HG03097 (cell line): Measurements from ENCODE around the gene DNAL1.

Source experiments
- ATAC-seq: cut with Tn5 transposase; IDR thresholded peaks from one replicate; pipeline ENCODE4 v1.9.1; 2021; ENCODE audit not compliant: unreplicated experiment, low FRiP score

DNAL1 gene

DNA sequence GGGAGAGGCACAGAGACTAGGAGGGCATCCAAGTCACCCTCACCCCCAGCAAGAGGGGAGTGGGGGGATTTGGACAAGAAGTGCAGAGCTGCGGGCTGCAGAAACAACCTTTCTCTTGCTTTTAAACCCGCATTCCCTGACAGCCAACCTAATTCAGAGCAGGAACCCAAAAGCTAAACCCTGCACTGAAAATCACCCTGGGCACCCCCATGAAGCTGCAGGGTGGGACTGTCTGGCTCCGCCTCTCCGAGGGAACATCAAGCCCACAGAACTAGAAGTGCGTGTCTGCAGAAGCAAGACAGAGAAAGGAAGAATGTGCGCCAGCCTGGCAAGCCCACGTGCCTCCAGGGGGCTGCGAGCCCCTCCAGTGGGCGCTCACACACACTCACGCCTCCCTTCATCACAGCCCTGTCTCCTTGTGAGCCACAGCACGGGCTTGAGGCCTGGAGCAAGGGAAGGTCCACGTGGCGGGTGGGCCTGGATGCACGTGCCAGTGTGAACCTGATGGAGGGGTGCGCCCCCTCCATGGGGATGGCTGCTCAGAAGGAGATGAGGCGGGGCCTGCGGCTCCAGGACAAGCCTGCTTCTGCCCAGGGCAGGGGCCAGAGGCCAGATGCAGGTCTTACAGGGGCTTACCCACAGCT is 97.2 kb downstream of the DNAL1 start:
- no peak for ATAC-seq

DNA sequence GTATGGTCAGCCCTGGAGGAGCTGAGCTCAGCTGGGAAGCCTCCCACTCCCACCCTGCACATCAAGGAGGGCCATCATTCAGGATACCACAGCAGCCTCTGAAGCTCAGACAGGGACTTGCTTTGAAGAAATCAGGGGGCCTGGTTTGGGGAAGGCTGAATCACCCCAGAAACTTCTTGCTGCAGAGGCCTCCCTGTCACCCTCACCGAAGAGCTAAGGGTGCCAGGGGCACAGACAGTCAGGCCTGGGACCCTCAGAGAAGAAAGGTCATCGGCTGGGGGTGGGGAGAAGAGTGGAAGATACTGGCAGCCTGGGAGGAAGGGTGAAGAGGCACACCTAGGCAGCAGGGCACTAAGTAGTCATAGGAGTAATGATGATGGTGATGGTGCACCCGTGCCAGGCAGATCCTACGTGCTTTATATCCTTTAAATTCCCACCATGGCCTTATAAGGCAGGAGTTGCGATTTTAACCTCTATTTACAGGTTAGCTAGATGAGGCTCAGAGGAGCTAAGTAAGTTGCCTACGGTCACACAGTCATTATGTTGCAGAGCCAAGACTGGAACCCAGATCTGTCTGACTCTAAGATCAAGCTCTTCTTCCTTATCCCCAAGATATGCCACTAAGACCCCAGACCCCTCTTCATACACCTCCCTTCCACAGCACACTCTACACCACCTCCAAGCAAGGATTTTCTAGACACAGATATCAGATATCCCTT is 97.9 kb downstream of the DNAL1 start:
- no peak for ATAC-seq

- no peak for ATAC-seq
Measured at GRCh38 chr14:73743431-73743931, 98.7 kb downstream of the DNAL1 start.

DNA sequence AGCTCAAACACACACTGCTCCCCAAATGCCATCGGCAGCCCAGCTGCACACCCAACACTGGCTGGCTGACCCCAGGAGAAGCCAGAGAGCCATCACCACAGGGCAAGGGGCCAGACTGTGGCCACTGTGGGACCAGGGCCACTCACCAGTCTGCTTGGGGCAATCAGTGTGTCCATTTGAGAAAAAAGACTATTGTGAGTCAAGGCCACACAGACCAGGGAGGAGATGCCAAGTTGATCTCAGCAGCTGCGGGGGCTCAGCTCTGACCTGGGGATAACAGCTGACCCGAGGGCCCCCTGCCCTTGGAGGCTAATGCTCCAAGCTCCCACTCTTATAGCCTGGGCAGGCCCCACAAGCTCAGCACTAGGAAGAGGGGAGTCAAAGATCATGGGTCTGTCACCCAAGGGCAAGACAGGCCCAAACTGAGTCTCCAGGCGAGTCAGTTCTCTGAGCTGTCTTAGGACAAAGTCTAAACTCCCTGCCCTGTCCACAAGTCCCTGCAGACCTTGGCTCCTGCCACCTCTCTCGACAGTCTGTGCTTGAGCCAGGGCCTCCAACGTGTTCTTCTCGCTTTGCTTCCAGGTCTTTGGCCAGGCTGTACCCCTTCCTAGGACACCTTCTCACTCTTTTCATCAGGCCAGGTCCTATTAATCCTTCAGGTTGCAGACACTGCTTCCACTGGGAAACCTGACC is 99.5 kb downstream of the DNAL1 start:
- no peak for ATAC-seq

DNA sequence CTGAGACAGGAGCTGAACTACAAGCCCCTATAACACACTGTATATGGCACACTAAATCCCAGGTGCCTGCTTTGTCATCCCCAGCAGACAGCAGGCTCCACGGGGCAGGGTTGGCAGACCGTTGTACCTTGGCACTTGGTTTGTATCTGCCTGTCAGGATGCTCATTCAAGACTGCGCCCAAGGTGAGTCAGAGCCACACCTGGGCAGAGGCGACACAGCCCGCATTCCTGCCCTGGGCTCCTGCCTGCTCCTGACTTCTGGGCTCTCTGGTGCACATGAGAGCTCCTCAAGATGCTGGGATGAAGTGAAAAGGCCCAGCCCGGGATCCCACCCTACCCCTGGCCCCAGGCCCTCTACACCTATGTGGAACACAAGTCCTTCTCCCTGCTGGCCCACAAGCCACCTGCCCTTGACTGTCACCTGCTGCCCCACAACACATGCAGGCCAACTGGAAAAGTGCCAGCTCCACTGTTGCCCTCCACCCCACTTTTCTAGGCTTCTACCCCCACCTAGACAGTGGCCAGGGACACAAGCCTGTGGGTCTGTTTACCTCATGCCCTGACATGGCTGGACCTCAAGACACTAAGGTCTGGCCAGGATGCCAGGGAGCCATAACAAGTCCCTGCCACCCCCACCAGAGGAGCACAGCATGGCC is 100.2 kb downstream of the DNAL1 start:
- no peak for ATAC-seq

DNA sequence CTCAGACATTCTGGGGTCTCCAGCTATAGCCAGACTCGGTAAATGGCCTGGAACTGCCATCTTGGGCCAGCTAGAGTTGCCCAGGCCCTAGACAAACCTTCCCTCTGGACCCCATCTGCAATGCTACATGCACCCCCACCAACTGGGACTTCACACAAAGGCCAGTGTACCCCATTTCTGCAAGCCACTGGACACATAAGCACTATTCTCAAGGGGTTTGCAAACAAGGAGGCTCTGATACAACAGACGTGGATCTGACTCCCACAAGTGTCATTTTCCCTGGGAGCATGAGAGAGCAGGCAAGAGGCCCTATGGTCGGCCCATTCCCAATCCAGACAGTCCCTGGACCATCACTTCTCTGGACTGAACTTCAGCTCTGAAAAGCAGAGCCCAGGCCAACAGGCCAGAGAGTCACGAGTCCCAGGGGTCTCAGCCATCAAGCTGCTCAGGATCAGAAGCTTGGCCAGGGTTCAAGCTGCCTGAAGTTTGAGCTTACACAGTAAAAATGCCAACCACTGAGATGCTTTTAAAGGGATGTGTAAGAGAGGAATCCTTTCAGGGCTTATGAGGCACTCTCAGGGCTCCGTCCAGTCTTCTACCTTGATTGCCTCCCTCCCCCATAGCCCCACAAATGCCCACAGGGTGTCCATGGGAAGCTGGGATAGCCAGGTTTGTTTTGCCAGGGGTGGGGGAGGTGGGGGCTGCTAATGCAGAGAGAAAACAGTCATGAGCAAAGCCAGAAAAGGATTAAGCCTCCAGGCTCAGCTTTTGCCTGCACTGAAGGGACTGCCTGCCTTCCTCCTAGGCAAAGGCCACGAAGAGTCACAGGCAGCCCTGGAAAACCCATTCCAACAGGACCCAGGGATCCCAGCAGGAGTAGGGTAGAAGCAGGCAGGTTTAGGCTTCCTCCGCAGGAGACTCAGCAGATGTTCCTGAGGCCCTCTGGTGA is 101.1 kb downstream of the DNAL1 start:
- ATAC-seq = no peak

DNA sequence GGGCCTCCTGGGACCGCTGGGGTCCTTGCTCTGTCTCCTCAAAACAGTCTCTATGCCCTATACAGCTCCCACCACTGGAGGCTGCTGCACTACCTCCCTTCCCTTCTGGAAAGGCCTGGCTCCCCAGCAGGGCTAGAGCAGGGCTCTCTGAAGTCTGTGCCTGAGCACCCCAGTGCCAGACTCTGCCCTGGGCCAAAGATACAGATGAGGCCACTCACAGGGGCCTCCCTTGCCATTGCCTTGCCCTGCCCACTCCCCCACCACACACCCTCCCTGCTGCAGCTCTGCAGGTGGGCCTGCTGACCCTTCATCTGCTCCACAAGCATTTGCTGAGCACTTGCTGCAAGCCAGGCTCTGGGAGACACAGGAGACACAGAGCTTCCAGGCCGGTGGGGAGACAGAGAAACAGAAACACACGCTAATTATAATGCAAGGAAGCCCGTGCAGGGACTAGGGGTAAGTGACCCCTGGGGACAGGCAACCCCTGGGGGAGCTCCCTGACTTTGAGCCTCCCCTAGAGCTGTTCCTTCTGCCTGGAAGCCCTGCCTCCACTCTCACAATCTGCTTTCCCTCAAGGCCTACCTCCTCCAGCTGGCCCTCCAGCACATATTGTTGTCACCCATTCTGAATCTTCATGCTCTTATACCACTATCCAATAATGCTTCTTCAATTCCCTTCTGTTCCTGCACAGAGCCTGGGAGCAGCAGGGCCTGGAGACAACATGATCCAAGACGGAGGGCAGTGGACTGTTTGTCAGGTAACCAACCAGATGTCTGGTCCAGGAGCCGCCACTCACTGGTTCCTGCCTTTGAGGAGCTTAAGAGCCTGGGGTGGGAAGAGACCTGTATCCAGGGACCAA is 102.0 kb downstream of the DNAL1 start:
- ATAC-seq = no peak

GRCh38 chr14:73747379-73748211 is 102.8 kb downstream of the DNAL1 start:
- no peak for ATAC-seq

GRCh38 chr14:73748858-73749357 is 104.1 kb downstream of the DNAL1 start:
- no peak for ATAC-seq

DNA sequence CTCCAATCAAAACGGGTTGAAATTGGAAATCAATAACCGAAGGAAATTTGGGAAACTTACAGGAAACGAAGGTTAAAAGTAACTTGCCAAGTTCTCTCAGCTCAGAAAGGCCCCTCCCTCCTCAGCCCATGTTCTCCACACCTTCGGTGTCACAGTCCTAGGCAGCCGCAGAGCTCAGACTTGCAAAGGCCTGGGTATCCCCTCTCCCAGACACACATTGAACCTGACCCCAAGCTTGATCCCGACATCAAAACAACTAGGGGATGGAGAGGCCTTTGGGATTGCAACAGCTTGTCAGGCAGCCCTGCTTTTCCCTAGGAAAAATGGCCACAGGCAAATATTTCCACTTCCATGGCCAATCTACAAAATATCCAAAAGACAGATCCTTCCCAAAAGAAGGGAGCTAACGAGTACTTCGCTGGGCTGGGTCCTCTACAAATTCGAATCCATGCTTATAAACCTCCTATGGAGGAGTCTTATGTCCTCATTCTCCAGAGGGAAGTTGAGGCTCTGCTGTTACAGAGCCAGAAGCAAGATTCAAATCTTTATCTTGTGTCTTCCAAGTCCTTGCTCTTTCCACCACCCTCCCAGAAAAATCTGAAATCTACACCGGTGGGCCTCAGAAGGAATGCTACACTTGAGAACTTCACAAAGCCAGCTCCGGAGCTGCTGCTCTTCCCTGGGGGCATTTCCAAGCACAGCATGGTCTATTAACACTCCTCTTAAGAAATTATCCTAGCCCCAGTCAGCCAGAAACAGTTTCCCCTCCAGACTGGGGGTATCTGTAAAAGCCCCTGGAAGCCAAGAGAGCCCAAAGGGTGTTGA is 105.1 kb downstream of the DNAL1 start:
- ATAC-seq = no peak

DNA sequence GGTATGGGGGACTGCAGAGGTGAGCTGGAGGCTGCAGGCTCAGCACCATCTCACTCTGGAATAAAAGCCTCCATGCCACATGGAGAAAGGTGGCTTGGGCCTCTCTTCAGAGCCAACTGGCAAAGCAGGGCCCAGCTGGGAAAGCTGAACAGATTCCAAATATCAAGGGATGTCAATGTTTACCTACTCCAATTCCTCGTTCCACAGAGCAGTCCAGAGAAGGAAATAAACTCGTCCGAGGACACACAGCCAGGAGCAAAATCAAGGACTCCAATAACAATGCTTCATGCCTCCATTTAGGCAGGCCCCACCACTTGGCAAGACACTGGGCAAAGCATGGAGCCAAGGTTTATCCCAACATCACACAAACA is 105.7 kb downstream of the DNAL1 start:
- no peak for ATAC-seq

GRCh38 chr14:73751157-73751691 is 106.4 kb downstream of the DNAL1 start:
- ATAC-seq = no peak

DNA sequence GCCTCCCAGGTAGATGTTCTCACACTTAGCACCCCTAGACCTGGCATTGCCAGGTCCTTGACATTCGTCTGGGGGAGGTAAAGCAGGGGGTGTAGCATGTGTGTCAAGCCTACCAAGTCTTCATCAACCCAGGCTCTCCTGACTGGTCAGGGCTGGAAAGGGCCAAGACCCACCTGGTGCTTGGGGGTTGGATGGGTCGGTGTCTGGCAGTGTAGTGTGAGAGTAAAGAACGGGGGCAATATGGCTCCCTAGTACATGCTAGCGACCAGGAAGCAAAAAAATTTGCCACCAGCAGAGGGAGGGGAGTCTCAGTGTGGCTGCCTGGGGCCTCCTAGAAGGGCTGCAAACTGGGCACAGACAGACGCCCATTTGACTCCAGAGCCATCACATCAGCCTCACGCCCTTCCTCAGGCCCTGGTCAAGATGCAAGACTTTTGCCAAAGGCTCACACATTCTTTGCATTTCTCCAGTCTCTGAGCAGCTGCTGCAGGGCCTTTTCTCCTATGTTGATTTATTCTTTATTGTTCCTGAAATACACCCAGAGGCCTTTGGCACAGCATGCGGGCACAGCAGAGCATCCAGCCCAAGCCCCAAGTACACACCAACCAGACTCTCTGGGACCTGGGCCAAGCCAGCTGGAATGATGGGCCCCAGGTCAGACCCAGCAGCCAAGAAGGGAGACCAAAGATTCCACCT is 107.7 kb downstream of the DNAL1 start:
- ATAC-seq = no peak
